Cortex of kidney (tissue), 1 donor: ENCODE data around the gene TBRG4.

ENCODE experiments used
- DNase-seq: peaks from one replicate; lab custom pipeline; 2025; lab: John Stamatoyannopoulos, UW

TBRG4 gene

DNA sequence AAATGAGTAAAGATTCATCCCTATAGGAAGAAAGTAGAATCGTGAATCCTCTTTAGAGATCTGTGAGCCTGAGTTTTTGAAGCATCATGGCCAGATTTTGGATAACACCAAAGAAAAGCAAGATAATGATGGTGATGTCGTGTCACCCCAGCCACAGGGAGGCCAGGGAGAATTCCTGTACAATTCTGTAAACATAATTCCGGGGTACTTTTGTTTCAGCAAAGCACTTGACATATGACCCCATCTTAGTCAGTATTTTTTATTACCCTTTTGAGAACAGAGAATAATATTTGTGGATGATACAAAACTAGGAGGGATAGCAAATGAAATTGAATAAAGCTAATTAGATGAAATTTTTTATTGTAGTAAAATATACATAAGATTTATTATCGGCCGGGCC, 56.5 kb downstream of the TBRG4 start:
- DNase-seq, result no peak

GRCh38 chr7:45054442-45054841, 57.1 kb downstream of the TBRG4 start:
- DNase-seq, result no peak

DNA sequence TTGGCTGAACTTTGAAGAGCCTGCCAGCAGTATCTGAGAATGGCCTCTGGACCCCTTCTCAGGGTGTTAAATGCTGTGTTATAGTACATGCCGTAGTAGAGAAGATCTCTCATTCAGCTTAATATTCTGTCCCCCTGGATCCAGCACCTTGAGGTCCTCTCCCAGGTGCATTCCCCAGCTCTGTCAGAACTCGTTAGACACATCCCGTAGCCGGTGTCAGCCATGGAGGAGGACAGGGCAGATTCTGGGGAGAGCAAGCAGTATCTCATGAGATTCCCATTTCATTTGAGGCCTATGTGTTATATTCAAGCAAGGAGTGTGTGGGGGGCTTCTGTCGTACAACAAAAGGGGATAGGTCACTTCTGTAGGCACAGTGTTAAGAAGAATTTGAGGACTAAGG, 57.6 kb downstream of the TBRG4 start:
- DNase-seq, result no peak

- DNase-seq, result no peak
Measured at GRCh38 chr7:45053401-45053800, 58.1 kb downstream of the TBRG4 start.

DNA sequence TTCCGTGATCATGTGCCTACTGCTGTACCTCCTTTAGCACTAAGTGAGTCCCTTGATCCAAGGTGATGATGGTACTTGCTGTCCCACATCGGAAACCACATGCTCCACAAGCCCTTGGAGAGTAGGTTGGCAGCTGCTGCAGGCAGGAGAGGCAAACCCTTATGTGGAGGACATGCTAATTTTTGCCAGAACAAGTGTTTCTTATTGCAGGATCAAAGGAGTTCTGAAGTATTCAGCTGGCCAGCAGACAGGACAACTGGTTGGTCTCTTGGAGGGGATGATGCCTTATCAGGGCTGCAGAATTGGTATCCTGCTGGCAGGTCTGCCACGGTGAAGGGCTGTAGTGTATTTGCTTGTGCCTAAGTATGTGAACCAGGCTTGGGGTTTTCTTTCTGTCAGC, 59.5 kb downstream of the TBRG4 start:
- no peak for DNase-seq

DNA sequence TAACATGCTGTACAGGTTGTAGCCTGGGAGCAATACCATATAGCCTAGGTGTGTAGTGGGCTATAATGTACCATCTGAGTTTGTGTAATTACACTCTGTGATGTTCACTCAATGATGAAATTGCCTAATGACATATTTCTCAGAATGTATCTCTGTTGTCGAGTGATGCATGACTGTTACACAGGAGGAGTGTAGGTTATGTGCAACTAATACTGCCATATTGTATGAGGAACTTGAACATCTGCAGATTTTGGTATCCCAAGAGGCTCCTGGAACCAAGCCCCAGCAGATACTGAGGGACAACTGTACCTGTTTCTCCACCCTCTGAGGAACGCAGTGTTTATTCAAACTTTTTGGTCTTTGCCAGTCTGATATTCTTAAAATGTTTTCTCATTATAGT, 61.3 kb downstream of the TBRG4 start:
- no peak for DNase-seq
